HG03520 (cell line): Measurements from ENCODE around the gene OSBPL10.
A peak's percentile ranks its signal among the peaks of the same experiment; 100 is the strongest.
"Not testable (repeated sequence)": the region's sequence is repeated elsewhere in the genome, so short reads cannot be mapped to it uniquely, and the experiment has no call there.

ENCODE experiments used
- ATAC-seq: cut with Tn5 transposase; IDR thresholded peaks from one replicate; pipeline ENCODE4 v1.9.1; 2021; ENCODE audit warnings: mild to moderate bottlenecking, moderate library complexity; ENCODE audit not compliant: unreplicated experiment

Gene OSBPL10

GRCh38 chr3:31995026-31995425, 14.0 kb upstream of the OSBPL10 start:
- not testable (repeated sequence) for ATAC-seq

- ATAC-seq = no peak
Observed at GRCh38 chr3:31993843-31994242, 12.8 kb upstream of the OSBPL10 start.

- ATAC-seq = not testable (repeated sequence)
Observed at GRCh38 chr3:31992995-31993394, 11.9 kb upstream of the OSBPL10 start.

GRCh38 chr3:31988271-31988670, 7.2 kb upstream of the OSBPL10 start:
- no peak for ATAC-seq

GRCh38 chr3:31985831-31986230, 4.8 kb upstream of the OSBPL10 start:
- ATAC-seq = no peak

GRCh38 chr3:31984321-31984720, 3.3 kb upstream of the OSBPL10 start:
- ATAC-seq = no peak

GRCh38 chr3:31980530-31981205, 394 bp downstream of the OSBPL10 start:
- ATAC-seq = peak; percentile 42

- ATAC-seq = peak; percentile 63
Observed at GRCh38 chr3:31979001-31979697, 1.9 kb downstream of the OSBPL10 start.

- no peak for ATAC-seq
Observed at GRCh38 chr3:31978553-31978952, 2.5 kb downstream of the OSBPL10 start.

- ATAC-seq = no peak
Observed at GRCh38 chr3:31977736-31978135, 3.3 kb downstream of the OSBPL10 start.

GRCh38 chr3:31976302-31976701, 4.8 kb downstream of the OSBPL10 start:
- no peak for ATAC-seq

- ATAC-seq = no peak
Observed at GRCh38 chr3:31974964-31975363, 6.1 kb downstream of the OSBPL10 start.

GRCh38 chr3:31974471-31974870, 6.6 kb downstream of the OSBPL10 start:
- ATAC-seq = no peak

- no peak for ATAC-seq
Observed at GRCh38 chr3:31973837-31974236, 7.2 kb downstream of the OSBPL10 start.

- ATAC-seq = no peak
Observed at GRCh38 chr3:31973081-31973480, 8.0 kb downstream of the OSBPL10 start.

GRCh38 chr3:31971607-31972006, 9.5 kb downstream of the OSBPL10 start:
- ATAC-seq = no peak

GRCh38 chr3:31968927-31969418, 12.1 kb downstream of the OSBPL10 start:
- ATAC-seq = no peak

- ATAC-seq = no peak
Observed at GRCh38 chr3:31968369-31968926, 12.6 kb downstream of the OSBPL10 start.

GRCh38 chr3:31967592-31967991, 13.5 kb downstream of the OSBPL10 start:
- no peak for ATAC-seq

GRCh38 chr3:31966978-31967591, 14.0 kb downstream of the OSBPL10 start:
- no peak for ATAC-seq

GRCh38 chr3:31962801-31963205, 18.3 kb downstream of the OSBPL10 start:
- ATAC-seq = no peak
